Astrocyte of the cerebellum (primary cell): ENCODE results near the gene PNPLA7.

Source experiments
- DNase-seq: peaks from one replicate; pipeline ENCODE4 v3.0.0-alpha.2; 2011; ENCODE audit warnings: low read depth
- H3K4me3 ChIP-seq: 2 replicates; pipeline ENCODE4 v1.5.1; 2011; ENCODE audit warnings: mild to moderate bottlenecking, low read depth, low read length, moderate library complexity
- CTCF ChIP-seq: IDR thresholded peaks from 2 replicates; pipeline ENCODE4 v1.5.1; 2012; ENCODE audit warnings: low read length, low read depth, moderate library complexity, mild to moderate bottlenecking; ENCODE audit errors: missing control alignments
- in situ Hi-C: cut with HindIII; loops from 2 replicates; pipeline ENCODE4 v1.10.0; 2017; ENCODE audit warnings: low sequenced_read_pairs

Gene PNPLA7

GRCh38 chr9:137492464-137493363 lies 57.5 kb downstream of the PNPLA7 start:
- no peak overlapping the region for H3K4me3 ChIP-seq
- in situ Hi-C loops, result no loop called here
- TF ChIP-seq CTCF, result no peak
- DNase-seq, result no peak

GRCh38 chr9:137491735-137492432 lies 58.3 kb downstream of the PNPLA7 start:
- no peak overlapping the region for H3K4me3 ChIP-seq
- in situ Hi-C loops, result no loop called here
- TF ChIP-seq CTCF, result no peak
- no peak for DNase-seq

GRCh38 chr9:137490532-137491186 lies 59.5 kb downstream of the PNPLA7 start:
- H3K4me3 ChIP-seq, result no peak overlapping the region
- TF ChIP-seq CTCF, result no peak
- no peak for DNase-seq
- in situ Hi-C loops, result no loop called here

- TF ChIP-seq CTCF, result no peak
- no peak overlapping the region for H3K4me3 ChIP-seq
- in situ Hi-C loops, result no loop called here
- no peak for DNase-seq
Measured at GRCh38 chr9:137488906-137489305, 61.3 kb downstream of the PNPLA7 start.

- H3K4me3 ChIP-seq, result no peak overlapping the region
- in situ Hi-C loops, result no loop called here
- DNase-seq, result no peak
- TF ChIP-seq CTCF, result no peak
Measured at GRCh38 chr9:137488327-137488653, 61.9 kb downstream of the PNPLA7 start.

- TF ChIP-seq CTCF, result no peak
- H3K4me3 ChIP-seq, result no peak overlapping the region
- DNase-seq, result no peak
- in situ Hi-C loops, result no loop called here
Measured at GRCh38 chr9:137487454-137488326, 62.5 kb downstream of the PNPLA7 start.
